Caco-2 (cell line): ENCODE measurements around the gene HELZ. TPM values are rescaled to one million over a fixed set of nuclear protein-coding genes. Genes with fewer than 3 reads are reported as not detected.

Experiments used
- BruUV-seq: library from RNA; stranded (reverse); fragments of 400-500 nt; replicated peaks from 2 replicates; lab custom pipeline; 2021; lab: Mats Ljungman, UMichigan
- CTCF ChIA-PET: fragments of 300-600 bp; sonication (Branson Sonifier 250); formaldehyde crosslinking; loops from one replicate; lab custom pipeline; 2022; ENCODE audit warnings: antibody characterized with exemption; lab: Charles Lee
- POLR2A ChIA-PET: fragments of 300-600 bp; sonication (Branson Sonifier 250); formaldehyde crosslinking; loops from one replicate; lab custom pipeline; 2022; ENCODE audit warnings: antibody characterized with exemption; lab: Charles Lee
- DNase-seq, 2 experiments: peaks; one replicate each; pipeline versions ENCODE4 v3.0.0 to v3.0.0-alpha.2; 2020 to 2022
- H3K27me3 ChIP-seq: replicated peaks from 2 replicates; pipeline ENCODE4 v1.6.0; 2011; ENCODE audit warnings: low read length; ENCODE audit not compliant: control insufficient read depth, insufficient read depth
- H3K36me3 ChIP-seq: 2 replicates; pipeline ENCODE4 v1.5.1; 2011; ENCODE audit warnings: low read length; ENCODE audit not compliant: control insufficient read depth, insufficient read depth
- H3K4me1 ChIP-seq: fragments of 250-450 bp; sonication (Bioruptor Pico); 2 replicates; pipeline ENCODE4 v1.5.1; 2020; ENCODE audit warnings: mild to moderate bottlenecking
- H3K4me3 ChIP-seq: 2 replicates; pipeline ENCODE4 v1.5.1; 2011; ENCODE audit warnings: low read depth, mild to moderate bottlenecking, control low read depth, low read length
- H3K9me3 ChIP-seq: fragments of 250-450 bp; sonication (Bioruptor Pico); 2 replicates; pipeline ENCODE4 v1.5.1; 2020; ENCODE audit warnings: mild to moderate bottlenecking, moderate library complexity
- H3K27ac Mint-ChIP-seq: one replicate; pipeline ENCODE4 v1.8.0; 2022; ENCODE audit warnings: mixed read lengths; ENCODE audit not compliant: unreplicated experiment
- H3K27me3 Mint-ChIP-seq: one replicate; pipeline ENCODE4 v1.8.0; 2022; ENCODE audit warnings: mixed read lengths; ENCODE audit not compliant: insufficient read depth, unreplicated experiment
- H3K36me3 Mint-ChIP-seq: one replicate; pipeline ENCODE4 v1.8.0; 2022; ENCODE audit warnings: mild to moderate bottlenecking, mixed read lengths; ENCODE audit not compliant: insufficient read depth, unreplicated experiment
- H3K4me1 Mint-ChIP-seq: one replicate; pipeline ENCODE4 v1.8.0; 2022; ENCODE audit warnings: low read depth, mixed read lengths; ENCODE audit not compliant: unreplicated experiment
- H3K4me3 Mint-ChIP-seq: one replicate; pipeline ENCODE4 v1.8.0; 2022; ENCODE audit warnings: mild to moderate bottlenecking, moderate library complexity, mixed read lengths; ENCODE audit not compliant: unreplicated experiment
- H3K9me3 Mint-ChIP-seq: one replicate; pipeline ENCODE4 v1.8.0; 2022; ENCODE audit warnings: mixed read lengths; ENCODE audit not compliant: unreplicated experiment
- CTCF ChIP-seq, 2 experiments: fragments of 200-600 bp in 1 of 2; IDR thresholded peaks; 1 replicate in 1 of 2; 2 replicates in 1 of 2; pipeline versions ENCODE4 v1.5.1 to v1.8.0; 2011 to 2022; ENCODE audit warnings: antibody characterized with exemption in 1 of 2, control low read depth in 1 of 2, inconsistent platforms in 1 of 2, low read depth in 1 of 2, low read length in 1 of 2, mild to moderate bottlenecking in 1 of 2, moderate library complexity in 1 of 2; ENCODE audit not compliant: insufficient read depth in 1 of 2, severe bottlenecking in 1 of 2, unreplicated experiment in 1 of 2
- intact Hi-C: fragments of 100-400 bp; cut with micrococcal nuclease; formaldehyde crosslinking; loops from one replicate; pipeline ENCODE4 v1.10.0; 2022; ENCODE audit not compliant: unreplicated experiment
- total RNA-seq: library from RNA; stranded (reverse); gene quantifications from 2 replicates; pipeline ENCODE4 v1.2.3, GENCODE V29; 2022

The HELZ gene
- total RNA-seq, 1 experiment from 2014 or later = 63.8 TPM

GRCh38 chr17:67123699-67124098, 121.3 kb downstream of the HELZ start:
- CTCF ChIA-PET = no interaction called here

GRCh38 chr17:67121316-67121891, 123.6 kb downstream of the HELZ start:
- intact Hi-C loops = no loop called here
- DNase-seq = no peak
- Mint-ChIP-seq H3K4me1 (peaks cover 10% of the 10 kb centered on the region), H3K27me3 (no peaks in the 10 kb centered on the region), H3K9me3 (peaks cover 4% of the 10 kb centered on the region), H3K27ac (no peak overlapping the region), H3K36me3 (peaks cover 67% of the 10 kb centered on the region), H3K4me3 (no peak overlapping the region)
- H3K36me3 ChIP-seq = peaks cover 4% of the 10 kb centered on the region; the same call in 1 of the 2 replicates
- ChIA-PET CTCF (no interaction called here), POLR2A (no interaction called here)
- H3K9me3 ChIP-seq = no peaks in the 10 kb centered on the region
- H3K4me1 ChIP-seq = no peaks in the 10 kb centered on the region
- TF ChIP-seq CTCF (IDR thresholded peaks at IDR 0.05; ENCODE audit: insufficient read depth in 1 of 2, low read depth in 1 of 2, low read length in 1 of 2, severe bottlenecking in 1 of 2, unreplicated experiment in 1 of 2) = no peak
- H3K4me3 ChIP-seq = no peak overlapping the region
- BruUV-seq = no TSS peak
- H3K27me3 ChIP-seq = no peaks in the 10 kb centered on the region

More at GRCh38 chr17:67123699-67124098, 121.3 kb downstream of the HELZ start:
- POLR2A ChIA-PET = no interaction called here
- Mint-ChIP-seq H3K27ac (no peak overlapping the region), H3K27me3 (no peaks in the 10 kb centered on the region), H3K36me3 (peaks cover 52% of the 10 kb centered on the region), H3K4me1 (peaks cover 10% of the 10 kb centered on the region), H3K4me3 (no peak overlapping the region), H3K9me3 (no peaks in the 10 kb centered on the region)
- Histone ChIP-seq H3K4me3 (no peak overlapping the region), H3K27me3 (no peaks in the 10 kb centered on the region), H3K9me3 (no peaks in the 10 kb centered on the region), H3K36me3 (peaks cover 4% of the 10 kb centered on the region; the same call in 1 of the 2 replicates), H3K4me1 (no peaks in the 10 kb centered on the region)
- intact Hi-C loops = no loop called here
- no peak for DNase-seq
- no peak for TF ChIP-seq CTCF (IDR thresholded peaks at IDR 0.05; ENCODE audit: insufficient read depth in 1 of 2, low read depth in 1 of 2, low read length in 1 of 2, severe bottlenecking in 1 of 2, unreplicated experiment in 1 of 2)
- BruUV-seq = no TSS peak

GRCh38 chr17:67119102-67119501, 125.9 kb downstream of the HELZ start:
- ChIA-PET CTCF (no interaction called here), POLR2A (no interaction called here)
- BruUV-seq = no TSS peak
- no peak overlapping the region for H3K27ac Mint-ChIP-seq
- no peak for TF ChIP-seq CTCF (IDR thresholded peaks at IDR 0.05; ENCODE audit: insufficient read depth in 1 of 2, low read depth in 1 of 2, low read length in 1 of 2, severe bottlenecking in 1 of 2, unreplicated experiment in 1 of 2)
- H3K27me3 Mint-ChIP-seq = no peaks in the 10 kb centered on the region
- Histone ChIP-seq H3K36me3 (0 out of 2 replicates have a peak, but pooled peaks cover 2% of the 10 kb centered on the region), H3K27me3 (no peaks in the 10 kb centered on the region), H3K9me3 (no peaks in the 10 kb centered on the region), H3K4me1 (no peaks in the 10 kb centered on the region), H3K4me3 (no peak overlapping the region)
- H3K9me3 Mint-ChIP-seq = peaks cover 13% of the 10 kb centered on the region
- H3K4me1 Mint-ChIP-seq = no peaks in the 10 kb centered on the region
- no peak for DNase-seq
- intact Hi-C loops = no loop called here
- peaks cover 65% of the 10 kb centered on the region for H3K36me3 Mint-ChIP-seq
- H3K4me3 Mint-ChIP-seq = no peak overlapping the region
